ENCODE measurements around the gene PTDSS2.

PTDSS2 gene

DNA sequence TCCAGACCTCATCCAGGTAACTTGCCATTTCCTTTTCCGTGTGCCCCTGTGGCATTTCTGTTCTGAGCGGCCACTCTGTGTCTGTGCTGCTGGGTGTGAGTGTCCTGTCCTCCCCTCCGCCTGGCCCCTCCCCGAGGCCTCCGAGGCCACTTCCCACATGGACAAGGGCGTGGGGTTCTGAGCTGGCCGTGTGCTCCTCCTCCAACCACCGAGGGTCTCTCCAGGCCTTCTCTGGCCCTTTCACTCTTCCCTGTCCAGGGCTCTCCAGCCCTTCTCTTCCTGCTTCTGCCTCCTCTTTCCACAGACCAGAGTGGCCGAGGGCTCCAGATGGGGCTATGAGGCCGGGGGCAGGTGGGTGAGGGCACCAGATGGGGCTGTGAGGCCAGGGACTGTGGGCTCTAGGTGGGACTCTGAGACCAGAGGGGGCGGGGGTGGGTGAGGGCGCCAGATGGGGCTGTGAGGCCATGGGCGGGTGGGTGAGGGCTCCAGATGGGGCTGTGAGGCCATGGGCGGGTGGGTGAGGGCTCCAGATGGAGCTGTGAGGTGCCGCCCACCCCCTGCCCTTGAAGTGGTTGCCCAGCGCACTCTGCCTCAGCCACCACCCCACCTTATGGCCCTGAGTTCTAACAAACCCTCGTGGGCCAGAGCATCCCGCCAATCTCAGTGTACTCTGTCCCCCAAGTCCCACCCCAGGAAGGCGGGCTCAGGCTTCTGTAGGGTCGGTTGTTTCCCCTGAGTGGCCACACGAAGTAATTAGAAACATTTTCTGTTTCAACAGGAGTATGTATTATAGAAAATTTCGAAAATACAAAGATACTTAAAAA, 24.1 kb downstream of the PTDSS2 start:
- no peak overlapping the region for H3K4me3 Mint-ChIP-seq
- H3K36me3 Mint-ChIP-seq: no peaks in the 10 kb centered on the region
- no peak overlapping the region for H3K27ac Mint-ChIP-seq
- H3K9me3 Mint-ChIP-seq (ENCODE audit: low read depth): no peaks in the 10 kb centered on the region
- no peaks in the 10 kb centered on the region for H3K4me1 Mint-ChIP-seq (ENCODE audit: low read depth)
- H3K27me3 Mint-ChIP-seq: no peaks in the 10 kb centered on the region

- no peaks in the 10 kb centered on the region for H3K27me3 Mint-ChIP-seq
- H3K4me3 Mint-ChIP-seq: no peak overlapping the region
- no peaks in the 10 kb centered on the region for H3K36me3 Mint-ChIP-seq
- H3K27ac Mint-ChIP-seq: no peak overlapping the region
- H3K4me1 Mint-ChIP-seq (ENCODE audit: low read depth): no peaks in the 10 kb centered on the region
- H3K9me3 Mint-ChIP-seq (ENCODE audit: low read depth): no peaks in the 10 kb centered on the region
Measured at GRCh38 chr11:474914-475506, 24.9 kb downstream of the PTDSS2 start.

DNA sequence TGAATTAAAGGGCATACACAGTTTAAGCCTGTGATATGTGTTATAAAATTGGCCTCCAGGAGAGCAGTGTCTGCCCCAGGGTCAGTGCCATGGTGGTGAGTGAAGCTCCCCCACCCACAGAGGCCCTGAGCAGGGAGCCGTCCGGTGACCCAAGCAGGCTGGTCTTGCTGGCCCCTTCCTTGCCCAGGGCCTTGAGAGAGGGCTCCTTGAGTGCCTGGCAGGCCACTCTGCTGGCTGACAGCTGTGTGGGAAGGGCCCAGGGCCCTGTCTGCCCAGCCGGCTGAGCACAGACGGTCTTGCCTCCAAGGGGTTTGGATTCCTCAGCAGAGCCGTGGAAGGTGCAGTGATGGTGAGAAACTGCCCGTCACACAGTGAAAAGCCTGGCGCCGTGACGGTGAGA, 25.9 kb downstream of the PTDSS2 start:
- Mint-ChIP-seq H3K27ac (no peak overlapping the region), H3K36me3 (no peaks in the 10 kb centered on the region)

GRCh38 chr11:476416-476815, 26.3 kb downstream of the PTDSS2 start:
- Mint-ChIP-seq H3K9me3 (ENCODE audit: low read depth) (no peaks in the 10 kb centered on the region), H3K27ac (no peak overlapping the region), H3K36me3 (no peaks in the 10 kb centered on the region), H3K4me1 (ENCODE audit: low read depth) (no peaks in the 10 kb centered on the region), H3K27me3 (no peaks in the 10 kb centered on the region), H3K4me3 (no peak overlapping the region)

More for the DNA sequence above, 25.9 kb downstream of the PTDSS2 start:
- H3K9me3 Mint-ChIP-seq (ENCODE audit: low read depth): no peaks in the 10 kb centered on the region
- H3K4me1 Mint-ChIP-seq (ENCODE audit: low read depth): no peaks in the 10 kb centered on the region
- H3K27me3 Mint-ChIP-seq: no peaks in the 10 kb centered on the region
- no peak overlapping the region for H3K4me3 Mint-ChIP-seq

GRCh38 chr11:477052-477715, 27.1 kb downstream of the PTDSS2 start:
- no peaks in the 10 kb centered on the region for H3K9me3 Mint-ChIP-seq (ENCODE audit: low read depth)
- no peaks in the 10 kb centered on the region for H3K27me3 Mint-ChIP-seq
- no peaks in the 10 kb centered on the region for H3K4me1 Mint-ChIP-seq (ENCODE audit: low read depth)
- no peaks in the 10 kb centered on the region for H3K36me3 Mint-ChIP-seq
- no peak overlapping the region for H3K4me3 Mint-ChIP-seq
- H3K27ac Mint-ChIP-seq: no peak overlapping the region

- no peaks in the 10 kb centered on the region for H3K4me1 Mint-ChIP-seq (ENCODE audit: low read depth)
- H3K27ac Mint-ChIP-seq: no peak overlapping the region
- no peaks in the 10 kb centered on the region for H3K9me3 Mint-ChIP-seq (ENCODE audit: low read depth)
- H3K4me3 Mint-ChIP-seq: no peak overlapping the region
- H3K36me3 Mint-ChIP-seq: no peaks in the 10 kb centered on the region
- no peaks in the 10 kb centered on the region for H3K27me3 Mint-ChIP-seq
Measured at GRCh38 chr11:479311-479710, 29.2 kb downstream of the PTDSS2 start.

DNA sequence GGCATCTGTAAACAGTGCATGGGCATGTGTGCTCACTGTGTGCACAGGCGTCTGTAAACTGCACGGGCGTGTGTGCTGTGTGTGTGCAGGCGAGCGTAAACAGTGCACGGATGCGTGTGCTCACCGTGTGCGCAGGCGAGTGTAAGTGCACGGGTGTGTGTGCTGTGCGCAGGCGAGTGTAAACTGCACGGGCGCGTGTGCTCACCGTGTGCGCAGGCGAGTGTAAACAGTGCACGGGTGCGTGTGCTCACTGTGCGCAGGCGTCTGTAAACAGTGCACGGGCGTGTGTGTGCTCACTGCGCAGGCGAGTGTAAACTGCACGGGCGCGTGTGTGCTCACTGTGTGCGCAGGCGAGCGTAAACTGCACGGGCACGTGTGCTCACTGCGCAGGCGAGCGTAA, 34.5 kb downstream of the PTDSS2 start:
- H3K4me1 Mint-ChIP-seq (ENCODE audit: low read depth): no peaks in the 10 kb centered on the region

GRCh38 chr11:486189-486588, 36.1 kb downstream of the PTDSS2 start:
- Mint-ChIP-seq H3K4me1 (ENCODE audit: low read depth) (no peaks in the 10 kb centered on the region), H3K36me3 (no peaks in the 10 kb centered on the region), H3K27me3 (no peaks in the 10 kb centered on the region), H3K4me3 (no peak overlapping the region), H3K9me3 (ENCODE audit: low read depth) (no peaks in the 10 kb centered on the region), H3K27ac (no peak overlapping the region)

More for the DNA sequence above, 34.5 kb downstream of the PTDSS2 start:
- Mint-ChIP-seq H3K27ac (no peak overlapping the region), H3K27me3 (no peaks in the 10 kb centered on the region), H3K9me3 (ENCODE audit: low read depth) (no peaks in the 10 kb centered on the region), H3K36me3 (no peaks in the 10 kb centered on the region), H3K4me3 (no peak overlapping the region)

- no peak overlapping the region for H3K27ac Mint-ChIP-seq
- no peaks in the 10 kb centered on the region for H3K27me3 Mint-ChIP-seq
- no peak overlapping the region for H3K4me3 Mint-ChIP-seq
- H3K4me1 Mint-ChIP-seq (ENCODE audit: low read depth): no peaks in the 10 kb centered on the region
- H3K9me3 Mint-ChIP-seq (ENCODE audit: low read depth): no peaks in the 10 kb centered on the region
- no peaks in the 10 kb centered on the region for H3K36me3 Mint-ChIP-seq
Measured at GRCh38 chr11:487571-488021, 37.5 kb downstream of the PTDSS2 start.

GRCh38 chr11:488062-488461, 38.0 kb downstream of the PTDSS2 start:
- H3K9me3 Mint-ChIP-seq (ENCODE audit: low read depth): no peaks in the 10 kb centered on the region
- no peaks in the 10 kb centered on the region for H3K4me1 Mint-ChIP-seq (ENCODE audit: low read depth)
- H3K36me3 Mint-ChIP-seq: no peaks in the 10 kb centered on the region
- no peak overlapping the region for H3K4me3 Mint-ChIP-seq
- no peak overlapping the region for H3K27ac Mint-ChIP-seq
- H3K27me3 Mint-ChIP-seq: no peaks in the 10 kb centered on the region

- Mint-ChIP-seq H3K4me1 (ENCODE audit: low read depth) (no peaks in the 10 kb centered on the region), H3K36me3 (no peaks in the 10 kb centered on the region), H3K4me3 (no peak overlapping the region), H3K9me3 (ENCODE audit: low read depth) (no peaks in the 10 kb centered on the region), H3K27me3 (no peaks in the 10 kb centered on the region), H3K27ac (no peak overlapping the region)
Measured at GRCh38 chr11:488579-488978, 38.5 kb downstream of the PTDSS2 start.

GRCh38 chr11:488992-489391, 38.9 kb downstream of the PTDSS2 start:
- no peak overlapping the region for H3K4me3 Mint-ChIP-seq
- no peaks in the 10 kb centered on the region for H3K36me3 Mint-ChIP-seq
- H3K27ac Mint-ChIP-seq: no peak overlapping the region
- H3K9me3 Mint-ChIP-seq (ENCODE audit: low read depth): no peaks in the 10 kb centered on the region
- H3K4me1 Mint-ChIP-seq (ENCODE audit: low read depth): no peaks in the 10 kb centered on the region
- no peaks in the 10 kb centered on the region for H3K27me3 Mint-ChIP-seq

GRCh38 chr11:489610-490185, 39.6 kb downstream of the PTDSS2 start:
- Mint-ChIP-seq H3K4me1 (ENCODE audit: low read depth) (no peaks in the 10 kb centered on the region), H3K36me3 (no peaks in the 10 kb centered on the region), H3K4me3 (no peak overlapping the region), H3K27ac (no peak overlapping the region), H3K9me3 (ENCODE audit: low read depth) (no peaks in the 10 kb centered on the region), H3K27me3 (no peaks in the 10 kb centered on the region)

GRCh38 chr11:490186-490929, 40.3 kb downstream of the PTDSS2 start:
- no peaks in the 10 kb centered on the region for H3K27me3 Mint-ChIP-seq
- H3K36me3 Mint-ChIP-seq: no peaks in the 10 kb centered on the region
- H3K27ac Mint-ChIP-seq: no peak overlapping the region
- no peaks in the 10 kb centered on the region for H3K9me3 Mint-ChIP-seq (ENCODE audit: low read depth)
- H3K4me3 Mint-ChIP-seq: no peak overlapping the region
- H3K4me1 Mint-ChIP-seq (ENCODE audit: low read depth): no peaks in the 10 kb centered on the region

- Mint-ChIP-seq H3K4me3 (no peak overlapping the region), H3K9me3 (ENCODE audit: low read depth) (no peaks in the 10 kb centered on the region), H3K27me3 (no peaks in the 10 kb centered on the region), H3K36me3 (peaks cover 2% of the 10 kb centered on the region), H3K27ac (no peak overlapping the region), H3K4me1 (ENCODE audit: low read depth) (no peaks in the 10 kb centered on the region)
Measured at GRCh38 chr11:490930-491260, 40.8 kb downstream of the PTDSS2 start.
